Measurements from ENCODE around the gene KCTD13. TPM values are rescaled to one million over a fixed set of nuclear protein-coding genes. Genes with fewer than 3 reads are reported as not detected.

KCTD13 gene
- total RNA-seq, 4 donors from 2014 or later: 14.4 to 25.7 (median 18.8) TPM

DNA sequence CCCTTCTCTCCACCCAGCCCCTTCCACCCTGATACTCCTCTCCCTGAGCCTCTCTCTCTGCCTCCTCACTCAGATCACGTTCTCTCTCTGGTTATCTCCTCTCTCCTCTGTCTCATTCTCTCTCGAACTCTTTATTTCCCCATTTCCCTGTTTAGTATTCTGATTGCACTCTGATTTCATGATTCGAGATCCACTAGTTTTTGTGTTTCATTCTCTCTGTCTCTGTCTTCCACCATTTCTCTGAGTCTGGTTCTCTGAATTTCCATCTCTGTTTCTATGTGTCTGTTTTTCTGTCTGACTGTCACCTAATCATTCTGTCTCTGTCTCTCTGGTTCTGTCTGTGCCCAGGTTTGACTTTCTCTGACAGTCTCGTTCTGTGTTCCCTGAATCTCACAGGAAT, 28.7 kb downstream of the KCTD13 start:
- peaks cover 0 to 58% (median 22%) of the 10 kb centered on the region in 4 donors for H3K27me3 ChIP-seq

DNA sequence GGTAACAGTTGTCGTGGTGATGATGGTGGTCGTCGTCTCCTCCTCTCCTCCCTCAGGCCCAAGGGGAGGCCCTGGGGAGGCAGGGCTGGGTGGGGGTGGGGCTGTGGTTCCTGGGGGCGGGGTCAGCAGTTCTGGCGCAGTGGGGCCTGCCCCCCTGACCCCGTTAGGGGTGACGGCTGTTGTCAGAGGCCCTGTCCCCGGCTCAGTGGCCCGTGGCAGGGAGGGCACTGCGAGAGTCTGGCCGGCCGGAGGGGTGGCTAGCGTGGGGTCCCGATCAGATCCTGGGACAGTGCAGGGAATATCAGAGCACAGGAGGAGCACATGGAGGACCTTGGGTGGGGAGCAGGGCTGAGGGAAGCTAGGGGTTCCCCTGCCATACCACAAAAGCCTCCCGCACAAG, 29.2 kb downstream of the KCTD13 start:
- Histone ChIP-seq H3K27me3 (peaks cover 0 to 58% (median 22%) of the 10 kb centered on the region in 4 donors), H3K27ac (replicated peaks in 1 of 4) (no peak overlapping the region), H3K4me1 (peaks cover 6 to 27% (median 18%) of the 10 kb centered on the region in 4 donors), H3K36me3 (no peaks in the 10 kb centered on the region), H3K4me3 (no peak overlapping the region), H3K9me3 (no peaks in the 10 kb centered on the region)
- 52% methylated on average over 4 of the region's 15 CpGs for WGBS
- intact Hi-C loops (cut with DNase I): no loop called here
- no peak for TF ChIP-seq POLR2A (IDR thresholded peaks at IDR 0.05; ENCODE audit: low read depth)
- TF ChIP-seq, protein P1, sequence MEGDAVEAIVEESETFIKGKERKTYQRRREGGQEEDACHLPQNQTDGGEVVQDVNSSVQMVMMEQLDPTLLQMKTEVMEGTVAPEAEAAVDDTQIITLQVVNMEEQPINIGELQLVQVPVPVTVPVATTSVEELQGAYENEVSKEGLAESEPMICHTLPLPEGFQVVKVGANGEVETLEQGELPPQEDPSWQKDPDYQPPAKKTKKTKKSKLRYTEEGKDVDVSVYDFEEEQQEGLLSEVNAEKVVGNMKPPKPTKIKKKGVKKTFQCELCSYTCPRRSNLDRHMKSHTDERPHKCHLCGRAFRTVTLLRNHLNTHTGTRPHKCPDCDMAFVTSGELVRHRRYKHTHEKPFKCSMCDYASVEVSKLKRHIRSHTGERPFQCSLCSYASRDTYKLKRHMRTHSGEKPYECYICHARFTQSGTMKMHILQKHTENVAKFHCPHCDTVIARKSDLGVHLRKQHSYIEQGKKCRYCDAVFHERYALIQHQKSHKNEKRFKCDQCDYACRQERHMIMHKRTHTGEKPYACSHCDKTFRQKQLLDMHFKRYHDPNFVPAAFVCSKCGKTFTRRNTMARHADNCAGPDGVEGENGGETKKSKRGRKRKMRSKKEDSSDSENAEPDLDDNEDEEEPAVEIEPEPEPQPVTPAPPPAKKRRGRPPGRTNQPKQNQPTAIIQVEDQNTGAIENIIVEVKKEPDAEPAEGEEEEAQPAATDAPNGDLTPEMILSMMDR (IDR thresholded peaks at IDR 0.05): no peak
- TF ChIP-seq EP300 (IDR thresholded peaks at IDR 0.05): no peak
- no peak for TF ChIP-seq POLR2AphosphoS5 (IDR thresholded peaks at IDR 0.05)
- no peak for DNase-seq (ENCODE audit: extremely low spot score)

More for the DNA sequence above, 28.7 kb downstream of the KCTD13 start:
- 45% methylated on average over 4 of the region's 4 CpGs for WGBS
- no peaks in the 10 kb centered on the region for H3K36me3 ChIP-seq
- DNase-seq (ENCODE audit: extremely low spot score): no peak
- H3K4me3 ChIP-seq: no peak overlapping the region
- TF ChIP-seq POLR2AphosphoS5 (IDR thresholded peaks at IDR 0.05): no peak
- TF ChIP-seq, protein P1 (IDR thresholded peaks at IDR 0.05): no peak
- no peak for TF ChIP-seq EP300 (IDR thresholded peaks at IDR 0.05)
- TF ChIP-seq POLR2A (IDR thresholded peaks at IDR 0.05; ENCODE audit: low read depth): no peak
- no peaks in the 10 kb centered on the region for H3K9me3 ChIP-seq
- no peak overlapping the region for H3K27ac ChIP-seq (replicated peaks in 1 of 4)
- peaks cover 6 to 27% (median 18%) of the 10 kb centered on the region in 4 donors for H3K4me1 ChIP-seq
- intact Hi-C loops (cut with DNase I): no loop called here

GRCh38 chr16:29894352-29894751, 31.7 kb downstream of the KCTD13 start:
- no peaks in the 10 kb centered on the region for H3K9me3 ChIP-seq
- no peaks in the 10 kb centered on the region for H3K36me3 ChIP-seq
- intact Hi-C loops (cut with DNase I): no loop called here
- TF ChIP-seq EP300 (IDR thresholded peaks at IDR 0.05) (no peak), POLR2A (IDR thresholded peaks at IDR 0.05; ENCODE audit: low read depth) (no peak), POLR2AphosphoS5 (IDR thresholded peaks at IDR 0.05) (no peak)
- TF ChIP-seq, protein P1 (IDR thresholded peaks at IDR 0.05): no peak
- no peak for DNase-seq (ENCODE audit: extremely low spot score)
- 77% methylated on average over 4 of the region's 4 CpGs for WGBS
- H3K27me3 ChIP-seq: peaks cover 0 to 38% (median 22%) of the 10 kb centered on the region in 4 donors
- peaks cover 0 to 8% (median 3%) of the 10 kb centered on the region in 4 donors for H3K4me1 ChIP-seq
- no peak overlapping the region for H3K4me3 ChIP-seq
- H3K27ac ChIP-seq (replicated peaks in 1 of 4): no peak overlapping the region

- WGBS: 88% methylated on average over 3 of the region's 3 CpGs
- no peak for DNase-seq (ENCODE audit: extremely low spot score)
- intact Hi-C loops (cut with DNase I): no loop called here
- no peak overlapping the region for H3K27ac ChIP-seq (replicated peaks in 1 of 4)
- no peaks in the 10 kb centered on the region for H3K4me1 ChIP-seq
- H3K9me3 ChIP-seq: no peaks in the 10 kb centered on the region
- peaks cover 0 to 30% (median 16%) of the 10 kb centered on the region in 4 donors for H3K27me3 ChIP-seq
- no peak overlapping the region for H3K4me3 ChIP-seq
- H3K36me3 ChIP-seq: no peaks in the 10 kb centered on the region
- TF ChIP-seq EP300 (IDR thresholded peaks at IDR 0.05) (no peak), POLR2A (IDR thresholded peaks at IDR 0.05; ENCODE audit: low read depth) (no peak), POLR2AphosphoS5 (IDR thresholded peaks at IDR 0.05) (no peak)
- TF ChIP-seq, protein P1 (IDR thresholded peaks at IDR 0.05): no peak
These were observed 32.5 kb downstream of the KCTD13 start for GRCh38 chr16:29893553-29893952.

DNA sequence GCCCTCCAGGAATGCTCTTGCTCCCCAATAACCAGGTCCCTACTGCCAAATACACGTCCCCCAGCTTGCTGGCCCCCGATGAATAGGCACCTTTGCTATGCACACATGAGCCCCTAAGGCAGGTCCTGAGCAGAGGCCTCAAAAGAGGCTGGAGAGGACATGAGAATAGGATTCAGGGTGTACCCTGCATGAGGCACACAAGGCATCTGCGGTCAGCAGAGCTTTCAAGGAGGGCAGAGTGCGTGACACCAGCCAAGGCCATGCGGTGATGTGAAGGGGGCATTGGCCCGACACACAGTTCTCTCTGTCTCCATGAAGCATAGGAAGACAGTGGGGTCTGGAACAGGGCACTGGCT, 33.6 kb downstream of the KCTD13 start:
- Histone ChIP-seq H3K27me3 (peaks cover 0 to 19% (median 5%) of the 10 kb centered on the region in 4 donors), H3K9me3 (no peaks in the 10 kb centered on the region), H3K4me1 (no peaks in the 10 kb centered on the region), H3K36me3 (no peaks in the 10 kb centered on the region), H3K27ac (replicated peaks in 1 of 4) (no peak overlapping the region), H3K4me3 (no peak overlapping the region)
- 83% methylated on average over 3 of the region's 6 CpGs for WGBS
- no peak for TF ChIP-seq POLR2A (IDR thresholded peaks at IDR 0.05; ENCODE audit: low read depth)
- no peak for TF ChIP-seq EP300 (IDR thresholded peaks at IDR 0.05)
- no peak for TF ChIP-seq POLR2AphosphoS5 (IDR thresholded peaks at IDR 0.05)
- TF ChIP-seq, protein P1 (IDR thresholded peaks at IDR 0.05): no peak
- DNase-seq (ENCODE audit: extremely low spot score): no peak
- intact Hi-C loops (cut with DNase I): no loop called here
